Astrocyte (in vitro differentiated cells and primary cell): ENCODE measurements around the gene ASPHD2. TPM values are rescaled to one million over a fixed set of nuclear protein-coding genes. Genes with fewer than 3 reads are reported as not detected.

Experiments
- DNase-seq: peaks from one replicate; pipeline ENCODE4 v3.0.0-alpha.2; 2010; ENCODE audit warnings: low read depth
- FAIRE-seq: peaks from 2 replicates; lab custom pipeline; 2011; peaks lifted over from hg19 to GRCh38; lab: Jason Lieb, UNC
- H2AFZ ChIP-seq: 2 replicates; pipeline ENCODE4 v1.6.0; 2012; ENCODE audit warnings: low read depth, low read length, inconsistent platforms
- H3K27ac ChIP-seq: 2 replicates; pipeline ENCODE4 v1.5.1; 2011; ENCODE audit warnings: low read depth, low read length, inconsistent platforms
- H3K27me3 ChIP-seq: 2 replicates; pipeline ENCODE4 v1.6.0; 2011; ENCODE audit warnings: low read length, inconsistent platforms; ENCODE audit not compliant: insufficient read depth
- H3K36me3 ChIP-seq: 2 replicates; pipeline ENCODE4 v1.5.1; 2011; ENCODE audit warnings: low read length, inconsistent platforms; ENCODE audit not compliant: insufficient read depth
- H3K4me1 ChIP-seq: 2 replicates; pipeline ENCODE4 v1.5.1; 2011; ENCODE audit warnings: low read length, inconsistent platforms; ENCODE audit not compliant: insufficient read depth
- H3K4me2 ChIP-seq: 2 replicates; pipeline ENCODE4 v1.6.0; 2012; ENCODE audit warnings: low read length, inconsistent platforms
- H3K4me3 ChIP-seq: 2 replicates; pipeline ENCODE4 v1.5.1; 2011; ENCODE audit warnings: low read depth, mild to moderate bottlenecking, low read length, inconsistent platforms; ENCODE audit not compliant: insufficient read depth
- H3K79me2 ChIP-seq: 2 replicates; pipeline ENCODE4 v1.6.0; 2012; ENCODE audit warnings: mild to moderate bottlenecking, low read length, inconsistent platforms; ENCODE audit not compliant: insufficient read depth
- H3K9ac ChIP-seq: 2 replicates; pipeline ENCODE4 v1.6.0; 2012; ENCODE audit warnings: mild to moderate bottlenecking, low read length, inconsistent platforms
- H3K9me3 ChIP-seq: 2 replicates; pipeline ENCODE4 v1.5.1; 2012; ENCODE audit warnings: low read depth, mild to moderate bottlenecking, low read length, inconsistent platforms; ENCODE audit not compliant: insufficient read depth
- H4K20me1 ChIP-seq: 2 replicates; pipeline ENCODE4 v1.6.0; 2012; ENCODE audit warnings: low read length, inconsistent platforms; ENCODE audit not compliant: insufficient read depth
- H3K27ac Mint-ChIP-seq: one replicate; pipeline ENCODE4 v1.8.0; 2021; ENCODE audit warnings: mild to moderate bottlenecking, mixed read lengths; ENCODE audit not compliant: unreplicated experiment
- H3K27me3 Mint-ChIP-seq: one replicate; pipeline ENCODE4 v1.8.0; 2021; ENCODE audit warnings: low read depth, mixed read lengths; ENCODE audit not compliant: unreplicated experiment
- H3K36me3 Mint-ChIP-seq: one replicate; pipeline ENCODE4 v1.8.0; 2021; ENCODE audit warnings: low read depth, mixed read lengths; ENCODE audit not compliant: unreplicated experiment
- H3K4me1 Mint-ChIP-seq: one replicate; pipeline ENCODE4 v1.8.0; 2021; ENCODE audit warnings: low read depth, mixed read lengths; ENCODE audit not compliant: unreplicated experiment
- H3K4me3 Mint-ChIP-seq: one replicate; pipeline ENCODE4 v1.8.0; 2021; ENCODE audit warnings: mild to moderate bottlenecking, moderate library complexity, mixed read lengths; ENCODE audit not compliant: unreplicated experiment
- H3K9me3 Mint-ChIP-seq: one replicate; pipeline ENCODE4 v1.8.0; 2021; ENCODE audit warnings: mild to moderate bottlenecking, mixed read lengths; ENCODE audit not compliant: unreplicated experiment
- EZH2 ChIP-seq: IDR thresholded peaks from 2 replicates; pipeline ENCODE4 v1.6.1; 2012; ENCODE audit warnings: mild to moderate bottlenecking, low read length, inconsistent platforms; ENCODE audit not compliant: insufficient read depth
- total RNA-seq: library from RNA; stranded (reverse); gene quantifications from 2 replicates; pipeline ENCODE4 v1.2.1, GENCODE V29; 2021
- TF ChIP-seq, protein P1 (sequence below): IDR thresholded peaks from 2 replicates; pipeline ENCODE4 v1.5.1; 2011; ENCODE audit warnings: low read depth, mild to moderate bottlenecking, inconsistent platforms, low read length, moderate library complexity; ENCODE audit not compliant: insufficient read depth

The ASPHD2 gene
- total RNA-seq, 1 donor from 2014 or later = 11.7 TPM

DNA sequence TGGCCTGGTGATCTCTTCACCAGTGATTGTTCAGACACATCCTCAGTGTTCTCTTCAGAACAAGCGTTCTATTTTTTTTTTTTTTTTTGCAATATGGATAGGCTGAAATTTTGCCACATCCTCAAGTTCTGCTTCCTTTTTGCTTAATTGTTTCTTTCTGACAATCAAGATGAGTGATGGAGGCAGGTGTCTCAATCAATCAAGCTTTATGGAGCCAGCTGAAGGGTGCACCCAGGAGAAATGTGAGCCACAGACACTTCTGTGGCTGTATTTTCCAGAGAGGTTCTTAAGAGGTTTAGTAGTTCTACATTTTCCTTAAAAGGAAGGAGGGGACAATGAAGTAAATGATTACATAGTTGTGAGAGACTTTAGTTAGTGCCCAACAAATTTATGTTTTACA is 43.9 kb upstream of the ASPHD2 start:
- Histone ChIP-seq H4K20me1 (no peaks in the 10 kb centered on the region), H3K79me2 (no peaks in the 10 kb centered on the region), H2AFZ (no peak overlapping the region), H3K4me1 (no peaks in the 10 kb centered on the region), H3K36me3 (no peaks in the 10 kb centered on the region), H3K27me3 (peaks cover 33% of the 10 kb centered on the region), H3K9ac (no peak overlapping the region), H3K9me3 (no peaks in the 10 kb centered on the region), H3K4me3 (no peak overlapping the region), H3K4me2 (no peak overlapping the region), H3K27ac (no peak overlapping the region)
- peaks cover 8% of the 10 kb centered on the region for H3K9me3 Mint-ChIP-seq
- no peaks in the 10 kb centered on the region for H3K36me3 Mint-ChIP-seq
- FAIRE-seq = no peak
- no peaks in the 10 kb centered on the region for H3K4me1 Mint-ChIP-seq
- H3K27me3 Mint-ChIP-seq = peaks cover 10% of the 10 kb centered on the region
- TF ChIP-seq, protein P1, sequence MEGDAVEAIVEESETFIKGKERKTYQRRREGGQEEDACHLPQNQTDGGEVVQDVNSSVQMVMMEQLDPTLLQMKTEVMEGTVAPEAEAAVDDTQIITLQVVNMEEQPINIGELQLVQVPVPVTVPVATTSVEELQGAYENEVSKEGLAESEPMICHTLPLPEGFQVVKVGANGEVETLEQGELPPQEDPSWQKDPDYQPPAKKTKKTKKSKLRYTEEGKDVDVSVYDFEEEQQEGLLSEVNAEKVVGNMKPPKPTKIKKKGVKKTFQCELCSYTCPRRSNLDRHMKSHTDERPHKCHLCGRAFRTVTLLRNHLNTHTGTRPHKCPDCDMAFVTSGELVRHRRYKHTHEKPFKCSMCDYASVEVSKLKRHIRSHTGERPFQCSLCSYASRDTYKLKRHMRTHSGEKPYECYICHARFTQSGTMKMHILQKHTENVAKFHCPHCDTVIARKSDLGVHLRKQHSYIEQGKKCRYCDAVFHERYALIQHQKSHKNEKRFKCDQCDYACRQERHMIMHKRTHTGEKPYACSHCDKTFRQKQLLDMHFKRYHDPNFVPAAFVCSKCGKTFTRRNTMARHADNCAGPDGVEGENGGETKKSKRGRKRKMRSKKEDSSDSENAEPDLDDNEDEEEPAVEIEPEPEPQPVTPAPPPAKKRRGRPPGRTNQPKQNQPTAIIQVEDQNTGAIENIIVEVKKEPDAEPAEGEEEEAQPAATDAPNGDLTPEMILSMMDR = no peak
- TF ChIP-seq EZH2 = no peak
- H3K4me3 Mint-ChIP-seq = no peak overlapping the region
- H3K27ac Mint-ChIP-seq = no peak overlapping the region
- DNase-seq = no peak

DNA sequence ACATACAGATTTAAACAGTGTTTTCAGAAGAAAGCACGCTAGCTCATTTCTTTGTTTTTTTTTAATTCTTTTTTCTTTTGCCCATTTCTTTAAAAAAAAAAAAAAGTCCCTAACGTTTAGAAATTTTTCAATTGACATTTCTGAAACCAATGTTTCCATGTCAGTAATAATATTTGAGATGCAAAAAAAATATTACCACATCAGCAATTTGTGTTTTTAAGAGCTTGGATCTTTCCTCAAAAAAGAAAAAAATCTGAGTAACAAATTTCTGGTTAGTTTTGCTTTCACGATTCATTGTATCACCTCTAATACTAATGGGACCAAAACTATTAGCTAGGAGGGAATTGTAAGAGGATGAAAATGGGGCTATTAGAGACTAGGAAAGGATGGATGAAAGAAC is 39.9 kb upstream of the ASPHD2 start:
- Histone ChIP-seq H3K4me1 (no peaks in the 10 kb centered on the region), H3K4me3 (no peak overlapping the region), H3K27me3 (peaks cover 6% of the 10 kb centered on the region), H2AFZ (no peak overlapping the region), H4K20me1 (no peaks in the 10 kb centered on the region), H3K27ac (no peak overlapping the region), H3K9me3 (no peaks in the 10 kb centered on the region), H3K79me2 (no peaks in the 10 kb centered on the region), H3K36me3 (no peaks in the 10 kb centered on the region), H3K4me2 (no peak overlapping the region), H3K9ac (no peak overlapping the region)
- Mint-ChIP-seq H3K9me3 (peaks cover 5% of the 10 kb centered on the region), H3K27me3 (no peaks in the 10 kb centered on the region), H3K4me1 (no peaks in the 10 kb centered on the region), H3K27ac (no peak overlapping the region), H3K4me3 (no peak overlapping the region), H3K36me3 (no peaks in the 10 kb centered on the region)
- DNase-seq (no peak), FAIRE-seq (no peak)
- TF ChIP-seq, protein P1 = no peak
- no peak for TF ChIP-seq EZH2

DNA sequence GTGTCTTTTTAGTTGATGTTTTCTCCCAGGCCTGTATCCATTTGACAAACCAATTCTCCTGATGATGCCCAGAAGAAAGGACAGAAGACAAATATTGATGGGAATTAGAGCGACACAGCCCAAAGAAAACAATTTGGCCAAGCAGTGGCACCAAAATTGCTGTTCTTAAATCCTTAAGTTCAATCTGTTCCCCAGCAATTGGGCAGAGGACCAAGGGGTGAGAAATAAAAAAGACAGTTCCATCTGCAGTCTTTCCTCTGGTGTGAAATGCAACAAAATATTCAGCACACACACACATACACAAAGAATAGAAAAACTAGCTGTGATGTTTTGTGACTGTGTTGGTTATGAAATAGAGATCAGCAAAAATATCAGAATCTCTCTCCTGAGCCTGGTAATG is 38.0 kb upstream of the ASPHD2 start:
- DNase-seq (no peak), FAIRE-seq (no peak)
- Histone ChIP-seq H3K27me3 (no peaks in the 10 kb centered on the region), H3K27ac (no peak overlapping the region), H3K36me3 (no peaks in the 10 kb centered on the region), H3K79me2 (no peaks in the 10 kb centered on the region), H3K9me3 (no peaks in the 10 kb centered on the region), H4K20me1 (no peaks in the 10 kb centered on the region), H3K4me1 (no peaks in the 10 kb centered on the region), H2AFZ (no peak overlapping the region), H3K4me2 (no peak overlapping the region), H3K9ac (no peak overlapping the region), H3K4me3 (no peak overlapping the region)
- TF ChIP-seq EZH2 = no peak
- TF ChIP-seq, protein P1 = no peak
- Mint-ChIP-seq H3K4me1 (peaks cover 5% of the 10 kb centered on the region), H3K27me3 (no peaks in the 10 kb centered on the region), H3K4me3 (no peak overlapping the region), H3K27ac (no peak overlapping the region), H3K36me3 (no peaks in the 10 kb centered on the region), H3K9me3 (peaks cover 5% of the 10 kb centered on the region)
